HG02884 (cell line): Measurements from ENCODE around the gene SLC17A6.

Experiments
- ATAC-seq: cut with Tn5 transposase; IDR thresholded peaks from one replicate; pipeline ENCODE4 v1.9.1; 2021; ENCODE audit warnings: mild to moderate bottlenecking, moderate library complexity; ENCODE audit not compliant: unreplicated experiment

Gene SLC17A6

DNA sequence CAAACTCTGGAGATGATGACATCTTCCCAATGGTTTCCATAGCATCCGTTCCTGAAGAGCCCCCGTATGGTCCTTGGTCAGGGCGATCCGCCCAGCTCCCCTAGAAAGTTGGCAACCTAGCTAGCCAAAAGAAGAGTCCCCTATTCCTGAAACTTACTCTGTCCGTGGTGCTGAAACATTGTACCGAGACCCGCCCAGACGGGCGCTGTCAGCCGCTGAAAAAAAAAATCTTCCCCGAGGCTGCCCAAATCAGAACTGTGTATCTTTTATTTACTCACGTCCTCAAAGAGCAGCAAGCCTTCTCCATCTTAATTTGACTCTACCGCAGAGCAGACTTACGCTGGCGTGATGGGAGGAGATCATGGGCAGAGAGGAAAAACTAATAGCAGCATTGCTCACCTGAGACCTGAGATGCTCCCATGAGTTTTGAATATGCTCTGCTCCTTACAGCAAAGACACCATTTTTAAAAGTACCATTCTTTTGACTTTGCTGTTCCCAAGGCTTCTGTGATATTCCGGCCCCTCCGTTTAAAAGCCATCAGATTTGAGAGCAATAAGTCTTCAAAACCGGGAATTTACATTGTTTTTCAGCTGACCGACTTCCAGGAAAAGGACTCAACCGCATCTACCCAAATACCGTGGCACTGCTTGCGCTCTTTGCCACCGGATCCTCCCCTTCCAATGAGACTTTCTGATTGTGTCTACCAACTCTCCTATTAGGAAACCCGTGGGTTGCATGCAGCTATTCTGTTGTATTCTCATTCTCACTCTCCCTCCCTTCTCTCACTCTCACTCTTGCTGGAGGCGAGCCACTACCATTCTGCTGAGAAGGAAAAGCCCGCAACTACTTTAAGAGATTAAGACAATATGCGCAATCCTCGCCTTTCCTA, at the start of gene SLC17A6:
TSS of gene SLC17A6 (plus strand) at position 786 of the 890 bp plus-strand sequence. CDS start 153 bp downstream, outside the sequence.
- no peak for ATAC-seq

- no peak for ATAC-seq
Measured at GRCh38 chr11:22302368-22302767, 35.8 kb upstream of the SLC17A6 start.

DNA sequence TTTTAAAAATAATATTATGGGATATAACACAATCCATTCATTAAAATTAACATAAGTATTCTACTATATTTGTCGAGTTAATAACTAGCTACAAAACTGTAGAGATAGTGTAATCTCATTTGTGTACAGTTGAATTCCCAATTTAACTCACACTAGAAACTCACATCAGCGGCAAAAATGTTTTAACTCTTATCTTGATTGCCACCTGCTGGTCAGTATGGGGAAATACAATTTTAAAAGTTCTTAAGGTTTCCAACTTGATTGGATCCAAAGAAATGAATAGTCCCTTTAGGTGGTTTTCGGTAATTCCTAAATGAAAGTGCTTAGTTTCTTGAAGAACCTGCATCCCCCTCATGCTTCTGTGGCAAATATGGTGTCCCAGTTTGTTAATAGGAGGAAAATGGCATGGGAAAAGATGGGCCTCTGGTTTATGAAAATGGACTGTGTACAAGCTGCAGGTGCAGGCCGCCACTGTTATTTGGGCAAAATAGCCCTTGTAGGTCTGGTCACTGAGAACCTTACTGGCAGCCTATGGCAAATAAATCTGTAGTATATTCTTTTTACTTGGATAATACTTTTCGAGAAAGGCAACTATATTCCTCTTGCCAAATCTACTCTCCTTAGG, 33.7 kb upstream of the SLC17A6 start:
- ATAC-seq: peak; percentile 67

- no peak for ATAC-seq
Measured at GRCh38 chr11:22317656-22318055, 20.5 kb upstream of the SLC17A6 start.

DNA sequence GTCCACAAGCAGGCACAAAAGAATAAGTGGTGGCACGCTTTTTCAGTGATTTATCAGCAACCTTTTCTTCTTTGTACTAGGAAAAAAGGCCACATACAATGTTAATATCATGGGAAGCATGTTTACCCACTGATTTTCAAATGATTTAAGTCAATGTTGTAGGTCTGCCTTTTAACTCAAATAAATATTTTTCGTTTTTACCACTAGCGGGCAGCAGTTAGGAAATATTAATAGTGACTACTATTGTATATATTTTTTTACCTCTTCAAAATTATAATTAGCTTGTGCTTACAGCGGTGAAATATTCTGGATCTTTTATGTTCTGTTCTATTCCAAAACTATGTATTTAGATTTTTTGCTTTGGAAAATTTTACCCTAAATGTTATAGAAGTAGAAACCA, 6.4 kb upstream of the SLC17A6 start:
- ATAC-seq: no peak

DNA sequence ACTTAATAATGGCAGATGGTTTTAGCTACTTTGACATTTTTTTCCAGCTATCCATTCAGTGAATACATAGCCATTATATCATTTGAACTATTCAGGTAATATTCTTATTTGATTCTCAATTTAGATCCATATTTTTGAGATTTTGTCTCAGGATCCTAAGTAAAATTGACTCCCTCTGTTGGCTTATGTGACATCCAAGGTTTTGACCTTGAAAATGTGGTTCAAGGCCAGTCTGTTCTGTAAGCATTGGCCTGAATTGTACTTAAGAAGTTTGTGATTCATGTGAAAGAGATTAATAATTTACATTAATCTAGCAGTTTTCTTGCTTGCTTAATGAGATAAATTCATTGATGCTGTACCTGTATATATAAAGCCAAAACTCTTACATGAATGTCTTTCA, 1.6 kb upstream of the SLC17A6 start:
- no peak for ATAC-seq

DNA sequence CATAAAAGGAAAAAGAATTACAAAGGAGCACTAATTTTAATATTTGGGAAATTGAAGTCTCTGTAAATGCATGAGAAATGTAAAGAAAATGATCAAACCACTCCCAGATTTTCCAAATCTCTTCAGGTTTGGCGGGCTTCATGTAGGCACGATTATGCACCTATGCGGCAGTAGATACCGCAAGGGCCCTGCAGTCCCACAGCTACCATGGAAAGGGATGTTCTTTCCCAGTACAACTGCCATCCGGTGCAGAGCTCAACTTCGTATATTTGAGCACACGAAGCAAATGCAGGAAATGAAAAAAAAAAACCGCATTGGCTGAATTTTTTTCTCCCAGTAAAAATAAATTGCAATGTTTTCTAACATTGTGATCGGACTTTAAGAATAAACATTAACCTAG, 1.4 kb downstream of the SLC17A6 start:
- ATAC-seq: no peak

GRCh38 chr11:22340235-22340634, 2.1 kb downstream of the SLC17A6 start:
- no peak for ATAC-seq

- ATAC-seq: no peak
Measured at GRCh38 chr11:22340701-22341587, 2.8 kb downstream of the SLC17A6 start.

DNA sequence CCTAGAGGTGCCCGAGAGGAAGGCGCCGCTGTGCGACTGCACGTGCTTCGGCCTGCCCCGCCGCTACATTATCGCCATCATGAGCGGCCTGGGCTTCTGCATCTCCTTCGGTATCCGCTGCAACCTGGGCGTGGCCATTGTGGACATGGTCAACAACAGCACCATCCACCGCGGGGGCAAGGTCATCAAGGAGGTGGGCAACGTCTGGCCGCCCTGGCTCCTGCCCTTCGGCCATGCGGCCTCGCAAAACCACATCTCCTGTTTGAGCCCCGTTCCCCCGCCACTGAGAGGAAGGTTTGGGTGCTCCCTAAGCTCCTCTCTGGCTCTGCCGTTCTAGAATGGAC, 3.4 kb downstream of the SLC17A6 start:
- no peak for ATAC-seq

DNA sequence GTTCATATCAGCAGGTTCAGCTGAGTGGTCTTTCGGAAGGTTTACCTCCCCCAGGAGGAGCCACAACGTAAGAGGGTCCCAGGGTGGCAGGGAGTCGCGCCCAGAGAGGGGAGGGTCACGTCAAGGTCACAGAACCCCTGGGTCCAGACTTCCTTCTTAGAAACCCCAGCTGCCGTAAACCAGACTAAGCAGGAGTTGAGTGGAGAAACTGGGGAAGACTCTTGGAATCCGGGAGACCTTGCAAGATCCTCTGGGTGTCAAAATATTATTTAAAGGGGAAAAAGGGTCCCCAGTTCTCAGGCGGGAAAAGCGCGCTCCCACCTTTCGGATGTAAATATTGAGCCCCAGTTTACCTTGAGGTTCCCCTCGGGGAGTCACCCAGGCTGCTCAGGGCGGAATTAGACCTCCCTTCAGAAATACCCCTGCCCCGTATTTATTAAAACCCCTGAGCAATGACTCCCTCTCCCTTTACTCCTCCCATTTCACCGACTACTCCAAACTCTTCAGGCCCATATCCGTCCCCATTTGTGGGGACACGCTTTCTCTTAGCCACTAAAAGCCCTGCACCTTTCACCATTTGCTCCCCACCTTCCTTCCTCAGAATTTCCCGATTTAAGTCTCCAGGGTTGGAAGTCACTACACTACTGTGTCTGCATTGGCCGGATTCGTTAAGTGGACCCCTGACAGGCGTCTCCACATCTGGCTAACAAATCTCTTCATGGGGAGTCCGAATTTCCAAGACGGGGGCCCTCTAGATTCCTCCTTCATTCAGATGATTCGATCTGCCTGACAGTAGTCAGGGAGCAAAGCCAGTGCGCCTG, 4.2 kb downstream of the SLC17A6 start:
- ATAC-seq: no peak

- no peak for ATAC-seq
Measured at GRCh38 chr11:22343032-22343324, 4.8 kb downstream of the SLC17A6 start.

DNA sequence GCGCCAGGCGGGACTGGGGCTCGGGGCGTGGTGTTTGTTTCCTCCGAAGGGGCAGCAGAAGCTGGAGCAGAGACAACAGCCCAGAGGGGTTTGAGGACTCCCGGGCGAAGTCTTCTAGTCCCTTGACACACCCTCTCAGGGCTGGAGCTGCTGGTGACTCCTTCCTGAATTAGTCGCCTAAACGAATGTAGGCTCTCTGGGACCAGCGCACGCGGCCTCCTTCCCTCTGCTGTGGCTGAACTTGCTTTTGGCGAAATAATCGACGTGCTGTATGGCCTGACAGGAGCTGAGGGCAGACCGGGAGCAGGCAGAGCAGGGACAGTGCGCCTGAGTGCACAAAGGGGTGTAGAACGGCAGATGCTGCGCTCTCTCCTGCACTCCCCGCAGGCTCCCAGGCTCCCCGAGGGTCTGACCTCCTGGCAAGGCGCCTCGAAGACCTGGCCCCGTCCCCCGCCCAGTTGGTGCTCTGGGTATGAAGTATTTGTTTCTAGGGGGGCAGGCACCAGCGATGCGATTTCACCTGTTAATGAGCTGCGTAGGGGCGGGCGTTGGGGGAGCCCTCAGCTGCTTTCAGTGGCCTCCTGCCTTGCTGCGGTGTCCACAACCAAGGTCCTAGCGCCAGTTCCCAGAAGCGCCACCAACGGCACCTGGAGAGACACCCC, 5.3 kb downstream of the SLC17A6 start:
- no peak for ATAC-seq

DNA sequence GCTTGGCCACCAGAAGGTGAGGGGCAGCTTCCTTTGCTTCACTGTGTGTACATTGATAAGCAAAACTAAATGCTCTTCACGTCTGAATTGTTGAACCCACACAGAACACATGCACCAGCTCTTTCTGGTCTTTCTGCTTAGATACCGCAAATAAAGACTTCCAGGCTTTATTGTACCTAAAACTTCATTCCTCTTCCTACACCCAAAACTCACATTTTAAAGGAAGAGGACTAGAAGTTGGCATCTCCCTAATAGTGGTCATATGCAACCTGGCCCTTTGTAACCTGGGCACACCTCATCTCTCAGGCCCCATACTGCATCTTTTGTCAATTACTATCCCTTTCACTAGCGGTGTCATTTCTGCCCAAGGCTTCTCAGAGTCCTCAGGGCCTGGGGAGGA, 5.9 kb downstream of the SLC17A6 start:
- no peak for ATAC-seq

- no peak for ATAC-seq
Measured at GRCh38 chr11:22346282-22346681, 8.1 kb downstream of the SLC17A6 start.

DNA sequence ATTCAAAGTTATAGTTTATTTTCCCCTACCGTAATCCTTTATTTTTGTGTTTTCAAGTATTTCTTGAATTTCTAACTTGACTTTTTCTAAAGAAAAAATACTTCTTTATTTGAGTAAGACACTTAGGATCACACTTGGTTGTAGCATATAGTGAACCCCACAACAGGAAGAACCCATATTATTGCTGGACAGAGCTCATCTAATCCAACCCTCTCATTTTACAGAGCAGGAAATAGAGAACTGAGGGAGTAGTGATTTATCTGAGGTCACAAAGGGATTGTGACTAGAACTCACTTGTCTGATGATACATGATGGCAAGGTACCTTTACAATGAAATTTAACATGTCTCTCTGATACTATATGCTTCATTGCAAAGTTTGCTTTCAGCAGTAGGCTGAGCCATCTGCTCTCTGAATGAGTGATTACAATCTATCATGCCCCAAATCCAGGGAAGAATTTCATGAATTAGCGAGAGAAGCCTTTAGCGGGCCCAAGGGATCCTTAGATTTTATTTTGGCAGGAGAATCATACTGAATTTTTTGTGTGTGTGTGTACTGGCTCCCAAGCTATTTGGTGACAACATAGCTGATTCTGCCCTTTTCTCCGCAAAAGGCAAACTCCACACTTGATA, 9.8 kb downstream of the SLC17A6 start:
- no peak for ATAC-seq

DNA sequence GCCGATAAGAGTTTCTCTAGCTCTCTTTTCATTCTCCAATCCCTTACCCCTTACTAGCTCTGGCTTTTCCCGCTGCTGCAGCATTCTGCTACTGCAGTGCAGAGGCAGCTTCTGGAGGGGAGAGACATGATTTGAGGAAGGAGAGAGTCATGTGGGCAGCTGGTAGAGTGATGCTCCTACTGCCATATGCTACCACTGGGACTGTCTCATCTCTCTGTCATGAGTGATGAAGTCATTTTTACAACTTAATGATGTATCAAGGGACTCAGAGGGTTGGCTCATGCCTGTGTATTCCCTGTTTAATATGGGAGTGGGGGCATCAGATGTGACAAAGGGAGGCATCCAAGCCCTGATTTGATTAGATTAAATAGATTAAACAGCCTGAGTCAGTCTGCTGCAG, 11.3 kb downstream of the SLC17A6 start:
- no peak for ATAC-seq

- ATAC-seq: no peak
Measured at GRCh38 chr11:22359295-22359694, 21.1 kb downstream of the SLC17A6 start.

DNA sequence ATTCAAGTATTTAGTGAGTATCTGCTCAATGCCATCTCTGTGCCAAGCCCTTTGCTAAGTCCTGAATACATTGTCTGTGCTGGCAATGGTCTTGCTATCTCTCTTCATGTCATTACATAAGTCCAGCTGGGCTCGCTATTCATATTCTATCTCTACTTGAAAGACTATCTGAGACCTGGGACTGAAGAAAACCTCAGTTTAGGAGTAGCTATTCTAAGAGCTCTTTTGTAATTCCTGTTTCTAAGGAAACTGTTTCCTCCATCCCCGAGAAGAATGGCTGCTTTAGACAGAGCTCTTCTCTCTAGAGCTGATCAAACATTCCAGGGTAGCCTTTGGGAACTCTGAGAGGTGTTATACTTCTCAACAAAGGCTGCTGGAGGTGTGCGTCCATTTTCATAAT, 33.0 kb downstream of the SLC17A6 start:
- ATAC-seq: no peak

DNA sequence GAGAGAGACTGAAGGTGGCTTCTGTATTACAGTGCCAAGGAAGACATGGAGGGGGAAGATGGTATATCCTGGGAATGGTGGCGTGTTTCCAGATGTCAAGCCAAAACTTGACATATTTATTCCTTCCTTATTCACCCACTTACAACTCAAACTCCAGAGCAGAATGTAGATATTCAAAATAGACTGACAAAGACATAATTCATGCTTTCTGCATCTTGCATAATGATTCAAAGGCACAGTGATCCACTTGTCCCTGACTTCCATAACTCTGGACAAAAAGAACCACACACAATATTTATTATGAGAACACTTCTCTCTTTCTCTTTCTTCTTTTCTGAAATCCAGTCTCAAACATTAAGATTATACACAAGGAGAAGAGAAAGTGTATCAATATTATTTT, 48.9 kb downstream of the SLC17A6 start:
- no peak for ATAC-seq
